NT2/D1 (cell line): ENCODE results near the gene GPS1.

Source experiments
- SUZ12 ChIP-seq: IDR thresholded peaks from 2 replicates; pipeline ENCODE4 v1.6.1; 2011; ENCODE audit not compliant: insufficient read length, insufficient read depth; ENCODE audit errors: extremely low read depth
- YY1 ChIP-seq: IDR thresholded peaks from 2 replicates; pipeline ENCODE4 v1.6.1; 2011; ENCODE audit not compliant: insufficient read length, insufficient read depth
- ZNF274 ChIP-seq: IDR thresholded peaks from 2 replicates; pipeline ENCODE4 v1.6.1; 2011; ENCODE audit warnings: mild to moderate bottlenecking, low read depth, low read length

GRCh38 chr17:82031885-82032627, 19.6 kb upstream of the GPS1 start:
- no peak for TF ChIP-seq ZNF274
- no peak for TF ChIP-seq SUZ12
- no peak for TF ChIP-seq YY1
